ENCODE data around the gene TEX12. TPM values are rescaled to one million over a fixed set of nuclear protein-coding genes. Genes with fewer than 3 reads are reported as not detected.

Gene TEX12
- total and polyA plus RNA-seq, 2 experiments from 2014 or later, result 1.1 TPM; not detected in 1

DNA sequence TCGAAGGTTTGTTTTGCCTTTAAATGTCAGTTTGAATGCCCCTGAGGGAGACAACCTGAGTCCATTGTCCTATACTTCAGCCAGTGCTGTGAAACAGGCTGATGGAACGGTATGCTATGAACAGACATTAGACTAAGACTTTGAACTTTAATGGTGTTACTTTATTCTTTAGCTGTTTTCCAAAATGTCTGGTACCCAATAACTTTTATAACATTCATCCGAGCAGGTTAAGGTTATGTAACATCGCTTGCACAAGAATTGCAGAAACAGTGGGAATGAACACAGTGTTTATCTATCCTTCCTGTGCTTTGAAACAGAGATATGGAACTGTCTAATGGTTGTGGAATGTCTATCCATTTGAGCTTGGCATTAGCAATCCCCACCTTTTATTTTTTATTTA is 46.6 kb downstream of the TEX12 start:
- Histone ChIP-seq H3K27ac (ENCODE audit: low read depth) (no peak overlapping the region), H3K4me1 (ENCODE audit: insufficient read depth) (no peaks in the 10 kb centered on the region), H4K20me1 (replicated peaks; ENCODE audit: insufficient read depth) (no peaks in the 10 kb centered on the region), H3K9me2 (ENCODE audit: insufficient read depth) (no peaks in the 10 kb centered on the region), H3F3A (replicated peaks; ENCODE audit: low read depth) (no peaks in the 10 kb centered on the region), H3K79me2 (replicated peaks; ENCODE audit: insufficient read depth) (no peaks in the 10 kb centered on the region), H3K4me3 (no peak overlapping the region), H3K27me3 (ENCODE audit: insufficient read depth) (no peaks in the 10 kb centered on the region), H2AFZ (no peak overlapping the region), H3K36me3 (ENCODE audit: insufficient read depth) (no peaks in the 10 kb centered on the region), H3K4me2 (no peak overlapping the region)
- TF ChIP-seq ZNF331 (CRISPR knock-in tag; IDR thresholded peaks at IDR 0.05; ENCODE audit: low read depth) (no peak), NANOG (IDR thresholded peaks at IDR 0.05; ENCODE audit: borderline replicate concordance) (no peak), ZNF462 (CRISPR knock-in tag; IDR thresholded peaks at IDR 0.05) (no peak), JUNB (IDR thresholded peaks at IDR 0.05; ENCODE audit: unreplicated experiment) (no peak)
- H3K27ac Mint-ChIP-seq, result no peak overlapping the region
- H3K27me3 Mint-ChIP-seq (ENCODE audit: insufficient read depth, low read depth, poor library complexity), result no peaks in the 10 kb centered on the region
- DNase-seq (ENCODE audit: low spot score), result no peak
- no peaks in the 10 kb centered on the region for H3K4me1 Mint-ChIP-seq
- no peaks in the 10 kb centered on the region for H3K36me3 Mint-ChIP-seq (ENCODE audit: low read depth)
- no peak overlapping the region for H3K4me3 Mint-ChIP-seq
- ATAC-seq, result no peak
- H3K9me3 Mint-ChIP-seq, result no peaks in the 10 kb centered on the region

GRCh38 chr11:112215621-112216020 is 48.4 kb downstream of the TEX12 start:
- Mint-ChIP-seq H3K4me3 (no peak overlapping the region), H3K27me3 (ENCODE audit: insufficient read depth, low read depth, poor library complexity) (no peaks in the 10 kb centered on the region), H3K4me1 (no peaks in the 10 kb centered on the region), H3K27ac (no peak overlapping the region), H3K36me3 (ENCODE audit: low read depth) (no peaks in the 10 kb centered on the region), H3K9me3 (no peaks in the 10 kb centered on the region)
- H3K4me1 ChIP-seq (ENCODE audit: insufficient read depth), result no peaks in the 10 kb centered on the region
- H3K36me3 ChIP-seq (ENCODE audit: insufficient read depth), result no peaks in the 10 kb centered on the region
- H3K4me3 ChIP-seq, result no peak overlapping the region
- no peaks in the 10 kb centered on the region for H3K79me2 ChIP-seq (replicated peaks; ENCODE audit: insufficient read depth)
- DNase-seq (ENCODE audit: low spot score), result no peak
- H3K27me3 ChIP-seq (ENCODE audit: insufficient read depth), result no peaks in the 10 kb centered on the region
- H4K20me1 ChIP-seq (replicated peaks; ENCODE audit: insufficient read depth), result no peaks in the 10 kb centered on the region
- no peak overlapping the region for H3K27ac ChIP-seq (ENCODE audit: low read depth)
- ATAC-seq, result no peak
- no peak overlapping the region for H3K4me2 ChIP-seq
- no peaks in the 10 kb centered on the region for H3F3A ChIP-seq (replicated peaks; ENCODE audit: low read depth)
- no peaks in the 10 kb centered on the region for H3K9me2 ChIP-seq (ENCODE audit: insufficient read depth)
- no peak overlapping the region for H2AFZ ChIP-seq
- TF ChIP-seq ZNF462 (CRISPR knock-in tag; IDR thresholded peaks at IDR 0.05) (no peak), CREB1 (CRISPR knock-in tag; IDR thresholded peaks at IDR 0.05; ENCODE audit: low read depth) (no peak), STAT1 (IDR thresholded peaks at IDR 0.05; ENCODE audit: unreplicated experiment) (no peak)
